GM12872 (cell line): ENCODE data around the gene NUP50.

ENCODE experiments used
- CTCF ChIP-seq: IDR thresholded peaks from 3 replicates; pipeline ENCODE4 v1.5.1; 2011; ENCODE audit warnings: low read depth, mild to moderate bottlenecking, low read length, moderate library complexity; ENCODE audit not compliant: insufficient read depth

The NUP50 gene

GRCh38 chr22:45196926-45197605, 33.3 kb downstream of the NUP50 start:
- TF ChIP-seq CTCF = no peak

- TF ChIP-seq CTCF = no peak
These were observed 34.1 kb downstream of the NUP50 start for GRCh38 chr22:45197606-45198462.

DNA sequence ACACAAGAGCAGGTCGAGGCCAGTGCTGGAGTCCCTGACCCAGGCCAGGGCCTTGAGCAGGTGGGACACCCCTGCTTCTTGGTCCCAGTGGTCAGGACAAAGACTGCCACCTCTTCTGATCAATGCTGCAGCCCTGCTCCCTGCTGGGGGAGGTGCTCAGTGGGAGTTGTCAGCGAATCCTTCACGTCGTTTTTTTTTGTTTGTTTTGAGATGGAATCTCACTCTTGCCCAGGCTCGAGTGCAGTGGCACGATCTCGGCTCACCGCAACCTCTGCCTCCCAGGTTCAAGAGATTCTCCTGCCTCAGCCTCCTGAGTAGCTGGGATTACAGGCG, 34.7 kb downstream of the NUP50 start:
- no peak for TF ChIP-seq CTCF

GRCh38 chr22:45199723-45200122, 36.0 kb downstream of the NUP50 start:
- TF ChIP-seq CTCF = no peak

GRCh38 chr22:45200230-45200629, 36.5 kb downstream of the NUP50 start:
- no peak for TF ChIP-seq CTCF

DNA sequence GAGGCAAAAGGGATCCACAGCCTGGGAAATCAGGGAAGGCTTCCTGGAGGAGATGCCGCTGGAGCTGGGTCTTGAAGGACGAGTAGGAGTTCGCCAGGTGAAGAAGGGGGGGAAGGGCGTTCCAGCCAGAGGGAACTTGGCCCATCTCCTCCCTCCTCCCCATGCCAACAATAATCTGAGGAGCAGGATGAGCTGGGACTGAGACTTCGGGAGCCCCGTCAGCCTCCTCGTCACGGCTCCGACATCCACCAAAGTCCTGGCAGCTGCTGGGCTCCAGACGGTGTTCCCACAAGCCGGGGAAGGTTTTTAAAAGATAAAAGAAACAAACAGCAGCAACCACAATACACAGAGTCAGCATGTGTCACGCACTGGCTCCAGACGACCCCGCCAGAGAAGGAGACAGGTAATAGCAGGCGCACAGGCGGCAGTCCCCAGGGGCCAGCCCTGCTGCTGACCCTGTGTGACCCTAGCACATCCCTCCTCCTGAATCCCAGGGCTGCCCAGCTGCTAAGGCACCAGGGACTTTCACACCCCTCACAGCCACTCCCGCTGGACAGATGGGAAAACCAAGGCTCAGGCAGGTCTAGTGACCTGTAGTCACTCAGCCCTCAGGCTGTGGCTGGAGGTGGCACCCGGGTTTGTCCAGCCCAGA, 37.3 kb downstream of the NUP50 start:
- TF ChIP-seq CTCF = no peak

DNA sequence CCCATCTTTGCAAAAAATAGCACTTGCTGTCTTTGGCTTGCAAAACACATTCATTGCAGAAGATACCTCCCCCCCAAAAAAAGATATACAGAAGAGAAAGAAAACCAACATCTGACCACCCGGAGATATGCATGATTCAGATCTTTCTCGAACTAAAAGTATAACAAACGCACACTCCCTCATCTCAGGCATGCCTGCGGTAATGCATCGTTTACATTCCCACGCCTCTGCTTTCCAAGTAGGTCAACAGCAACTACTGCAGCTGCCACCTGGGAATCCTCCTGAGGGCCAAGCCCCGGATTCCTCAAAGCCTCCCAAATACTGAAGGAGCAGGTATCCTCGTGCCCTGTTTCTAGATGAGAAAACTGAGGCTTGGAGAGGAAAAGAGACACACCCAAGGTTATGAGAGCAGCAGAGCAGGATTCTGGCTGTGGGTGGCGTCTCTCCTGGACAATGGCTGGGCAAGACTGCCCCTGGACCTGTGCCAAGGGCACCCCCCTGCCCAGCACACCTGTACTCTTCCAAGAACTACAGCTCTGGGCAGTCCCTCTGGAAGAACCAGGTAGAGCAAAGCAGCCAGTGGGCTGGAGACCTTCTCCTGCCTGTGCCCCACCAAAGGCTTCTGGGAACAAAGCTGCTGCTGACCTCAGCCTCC, 38.1 kb downstream of the NUP50 start:
- no peak for TF ChIP-seq CTCF
